NCI-H2196 treated with DMSO at 0.1 percent for 48 hours (cell line): ENCODE results near the gene TMEM198.
A peak's percentile ranks its signal among the peaks of the same experiment; 100 is the strongest.

Experiments used
- DNase-seq: peaks from one replicate; lab custom pipeline; 2025; ENCODE audit not compliant: unreplicated experiment; lab: John Stamatoyannopoulos, UW

TMEM198 gene

DNA sequence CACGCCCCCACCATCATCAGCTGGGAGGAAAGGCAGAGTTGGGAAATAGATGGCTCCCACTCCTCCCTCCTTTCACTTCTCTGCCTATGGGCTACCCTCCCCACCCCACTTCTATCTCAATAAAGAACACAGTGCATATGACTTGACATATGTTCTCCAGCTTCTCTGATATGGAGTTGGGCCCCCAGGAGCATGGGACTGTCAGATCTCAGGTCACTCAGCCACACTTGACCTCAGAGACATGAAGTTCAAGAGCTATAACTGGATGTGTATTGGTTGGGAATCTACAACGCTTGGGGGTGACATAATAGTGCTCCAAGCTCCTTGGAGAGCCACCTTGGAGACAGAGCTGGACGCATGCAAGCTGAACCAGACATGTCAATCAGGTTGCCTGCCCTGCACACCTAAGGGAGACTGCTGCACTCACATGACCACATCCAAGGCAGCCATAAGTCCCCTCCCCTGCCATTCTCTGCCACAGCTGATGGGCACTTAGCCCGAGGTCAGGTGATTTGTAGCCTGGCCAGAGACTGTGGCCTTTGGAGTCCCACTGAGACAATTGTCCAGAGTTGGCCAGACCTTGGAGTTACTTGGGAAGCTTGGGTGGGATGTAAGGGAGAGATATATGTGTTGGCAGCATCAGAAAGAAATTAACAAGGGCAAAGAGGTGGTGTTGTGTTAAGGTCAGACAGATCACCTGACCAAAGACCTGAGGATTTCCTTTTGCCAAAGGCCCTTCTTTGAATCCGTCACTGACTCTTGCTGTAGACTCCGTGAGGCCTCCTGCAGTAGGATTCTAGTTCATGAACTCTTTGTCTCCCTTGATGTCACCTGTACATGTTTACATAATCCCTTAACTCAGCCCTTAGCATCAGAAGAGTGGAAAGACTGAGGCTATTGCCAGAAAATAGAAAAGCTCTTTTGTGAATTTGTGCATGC, 32.0 kb downstream of the TMEM198 start:
- no peak for DNase-seq

DNA sequence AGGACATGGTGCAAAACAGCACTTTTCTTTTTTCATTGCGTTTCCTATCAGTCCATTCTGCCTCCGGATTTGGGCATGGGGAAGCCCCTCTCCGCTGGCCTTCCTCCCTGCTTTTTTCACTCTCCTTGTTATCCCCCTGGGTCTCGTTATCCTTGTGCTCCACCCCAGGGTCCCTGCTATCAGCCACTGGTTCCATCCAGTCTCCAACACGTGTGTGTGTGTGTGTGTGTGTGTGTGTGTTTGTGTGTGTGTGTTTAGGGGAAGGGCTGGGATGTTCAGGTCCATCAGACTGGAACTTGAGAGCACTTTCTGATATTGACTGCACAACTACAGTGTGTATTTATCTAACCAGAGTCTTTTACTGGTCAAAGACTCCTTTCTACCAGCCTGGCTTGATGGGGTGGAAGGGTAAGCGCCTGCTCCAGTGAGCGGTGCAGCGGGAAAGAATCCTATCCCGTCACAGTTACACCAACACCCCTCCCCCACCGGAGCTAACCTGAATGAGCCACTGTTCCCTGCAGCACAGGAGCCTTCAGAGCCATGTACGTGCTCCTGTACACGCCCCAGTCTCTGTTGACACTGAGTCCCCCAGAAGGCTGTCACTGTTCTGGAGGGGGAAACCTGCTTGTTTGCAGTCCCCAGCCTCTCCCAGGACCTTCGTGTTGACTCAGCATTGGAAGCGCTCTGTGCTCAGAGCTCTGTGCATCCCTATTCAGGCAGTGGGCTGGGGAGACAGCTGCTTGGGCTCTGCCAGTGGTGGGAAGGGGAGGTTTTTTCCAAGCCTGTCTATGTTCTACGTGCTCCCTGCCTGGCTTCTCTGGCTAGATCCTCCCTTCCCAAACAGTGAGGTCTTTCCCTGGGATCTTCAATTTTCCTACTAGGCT, 32.9 kb downstream of the TMEM198 start:
- no peak for DNase-seq

DNA sequence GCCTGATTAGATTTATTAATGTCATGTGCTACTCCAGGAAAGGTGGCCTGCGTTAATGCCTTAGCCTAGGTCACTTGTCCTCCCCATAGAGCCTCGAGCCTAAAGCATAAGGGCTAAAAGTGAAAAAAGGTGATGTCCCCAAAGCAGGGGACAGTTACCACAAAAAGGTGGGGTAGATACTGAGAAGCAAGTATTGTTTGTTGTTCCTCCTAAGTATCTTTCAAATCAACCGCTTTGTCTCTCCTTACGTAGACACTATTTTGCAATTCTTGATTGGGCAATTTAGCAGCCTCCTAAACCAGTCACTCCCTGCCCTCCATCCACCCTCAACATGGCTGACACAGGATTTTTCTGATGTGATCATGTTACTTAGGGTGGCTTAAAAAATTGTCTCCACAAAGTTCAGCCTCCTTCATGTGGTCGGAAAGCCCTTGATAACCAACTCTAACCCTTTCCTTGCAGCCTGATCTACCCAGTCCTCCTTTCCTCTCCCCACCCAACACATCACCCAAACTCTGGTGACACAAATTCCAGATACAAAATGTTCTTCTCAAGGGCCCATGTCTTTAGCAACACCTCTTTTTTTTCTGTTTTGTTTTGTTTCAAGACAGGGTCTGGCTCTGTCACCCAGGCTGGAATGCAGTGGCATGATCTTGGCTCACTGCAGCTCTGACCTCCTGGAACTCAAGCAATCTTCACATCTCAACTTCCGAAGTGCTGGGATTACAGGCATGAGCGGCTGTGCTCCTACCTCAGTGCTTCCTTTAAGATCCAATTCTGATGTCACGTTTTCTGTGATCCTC, 35.2 kb downstream of the TMEM198 start:
- DNase-seq = no peak

DNA sequence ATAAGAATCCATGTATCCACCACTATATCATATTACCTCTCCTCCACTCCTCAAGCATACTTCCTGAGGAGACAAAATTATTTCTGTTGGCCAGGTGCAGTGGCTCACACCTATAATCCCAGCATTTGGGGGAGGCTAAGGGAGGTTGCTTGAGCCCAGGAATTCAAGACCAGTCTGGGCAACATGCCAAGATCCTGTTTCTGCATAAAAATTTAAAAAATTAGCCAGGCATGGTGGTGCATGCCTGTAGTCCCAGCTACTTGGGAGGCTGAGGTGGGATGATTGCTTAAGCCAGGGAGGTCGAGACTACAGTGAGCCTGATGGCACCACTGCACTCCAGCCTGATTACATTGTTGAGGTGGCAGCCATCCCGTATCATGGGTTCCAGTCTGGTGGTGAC, 37.5 kb downstream of the TMEM198 start:
- DNase-seq = no peak

DNA sequence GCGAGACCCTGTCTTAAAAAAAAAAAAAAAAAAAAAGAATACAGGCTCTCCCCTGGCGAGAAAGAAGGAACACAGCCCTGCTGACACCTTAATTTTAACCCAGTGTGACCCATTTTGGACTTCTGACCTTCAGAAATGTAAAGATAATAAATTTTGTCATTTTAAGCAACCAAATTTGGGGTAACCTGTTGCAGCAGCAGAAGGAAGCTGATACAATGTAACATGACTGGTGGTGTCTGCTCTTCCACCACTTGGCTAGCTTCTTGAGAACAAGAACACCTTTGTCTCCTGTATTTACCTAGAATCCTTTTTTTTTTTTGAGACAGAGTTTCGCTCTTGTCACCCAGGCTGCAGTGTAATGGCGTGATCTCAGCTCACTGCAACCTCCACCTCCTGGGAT, 47.3 kb downstream of the TMEM198 start:
- no peak for DNase-seq

DNA sequence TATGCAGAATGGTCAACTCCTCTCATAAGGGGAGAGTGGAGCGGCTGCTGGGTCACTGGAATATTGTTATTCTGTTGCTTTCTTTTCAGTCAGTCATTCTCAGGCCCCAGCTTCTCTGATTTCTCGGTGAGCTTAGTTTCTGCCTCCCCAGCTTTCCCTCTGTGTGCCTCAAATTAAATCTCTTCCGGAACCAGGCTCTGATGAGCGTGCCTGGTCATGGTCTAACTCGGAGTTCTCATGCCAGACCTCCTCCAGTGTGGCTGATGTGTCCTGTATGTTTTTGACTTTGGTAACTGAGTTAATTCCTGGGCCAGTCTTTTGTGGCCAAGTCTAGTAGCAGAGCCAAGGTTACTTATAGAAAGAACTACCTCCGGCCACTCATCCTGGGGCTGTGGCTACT, 48.9 kb downstream of the TMEM198 start:
- DNase-seq = no peak

DNA sequence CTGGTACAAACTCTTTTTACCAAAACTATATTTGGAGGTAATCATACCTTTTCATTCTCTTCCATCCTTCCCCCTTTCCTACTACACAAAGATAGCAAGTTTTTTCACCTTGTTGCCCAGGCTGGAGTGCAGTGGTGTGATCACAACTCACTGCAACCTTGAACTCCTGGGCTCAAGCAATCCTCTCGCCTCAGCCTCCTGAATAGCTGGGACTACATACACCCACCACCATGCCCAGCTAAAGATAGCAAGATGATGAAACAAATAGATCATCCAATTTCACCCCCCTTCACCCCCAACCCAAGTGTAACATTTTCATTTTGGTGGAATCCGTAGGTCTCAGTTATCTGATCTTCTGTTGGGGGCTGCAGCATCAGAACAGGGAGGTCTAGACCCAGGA, 49.3 kb downstream of the TMEM198 start:
- no peak for DNase-seq

DNA sequence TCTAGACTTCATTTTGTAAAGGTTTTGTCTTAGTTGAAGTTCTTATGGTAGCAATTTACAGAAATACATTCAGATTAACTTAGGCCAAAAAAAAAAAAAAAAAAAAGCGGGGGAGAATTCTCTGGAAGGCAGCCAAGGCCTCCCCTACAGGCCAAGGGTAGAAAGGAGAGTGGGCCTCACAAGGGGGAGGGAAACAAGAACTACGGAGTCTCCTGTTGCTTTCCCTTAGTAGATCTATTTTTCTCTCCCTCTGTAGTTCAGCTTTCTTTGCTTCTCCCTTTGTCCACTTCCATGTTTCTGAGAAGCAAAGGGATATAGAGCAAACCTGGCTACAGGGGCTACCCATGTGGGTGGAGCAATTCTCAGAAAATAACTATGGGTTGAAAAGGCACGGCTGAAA, 51.4 kb downstream of the TMEM198 start:
- DNase-seq = no peak

DNA sequence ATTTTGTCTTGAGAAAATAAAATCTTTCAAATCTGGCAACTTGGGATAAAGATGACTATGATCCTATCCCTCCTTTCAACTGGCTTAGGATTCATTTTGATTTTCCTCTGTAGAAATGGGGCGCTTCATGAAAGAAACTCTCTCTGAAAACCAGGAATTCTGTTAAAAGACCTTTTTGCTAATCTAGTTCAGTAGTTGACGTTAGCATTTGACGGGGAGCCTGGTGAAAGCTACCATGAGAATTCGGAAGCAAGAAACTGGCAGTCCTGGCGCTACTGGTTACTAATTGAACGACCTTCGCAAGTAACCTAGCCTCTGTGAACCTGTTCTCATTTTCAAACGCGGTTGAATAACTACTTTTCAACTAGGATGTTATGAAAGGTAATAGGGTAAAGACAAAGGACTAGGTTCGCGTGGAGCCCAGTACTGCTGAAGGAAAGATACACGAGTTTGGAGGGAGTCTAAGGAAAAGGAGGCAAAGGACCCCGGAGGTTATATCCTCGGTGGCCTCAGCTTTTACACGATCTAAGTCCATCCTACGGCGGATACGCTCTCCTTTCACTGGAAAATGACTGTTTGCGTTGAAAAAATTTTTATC, 53.2 kb downstream of the TMEM198 start:
- no peak for DNase-seq

DNA sequence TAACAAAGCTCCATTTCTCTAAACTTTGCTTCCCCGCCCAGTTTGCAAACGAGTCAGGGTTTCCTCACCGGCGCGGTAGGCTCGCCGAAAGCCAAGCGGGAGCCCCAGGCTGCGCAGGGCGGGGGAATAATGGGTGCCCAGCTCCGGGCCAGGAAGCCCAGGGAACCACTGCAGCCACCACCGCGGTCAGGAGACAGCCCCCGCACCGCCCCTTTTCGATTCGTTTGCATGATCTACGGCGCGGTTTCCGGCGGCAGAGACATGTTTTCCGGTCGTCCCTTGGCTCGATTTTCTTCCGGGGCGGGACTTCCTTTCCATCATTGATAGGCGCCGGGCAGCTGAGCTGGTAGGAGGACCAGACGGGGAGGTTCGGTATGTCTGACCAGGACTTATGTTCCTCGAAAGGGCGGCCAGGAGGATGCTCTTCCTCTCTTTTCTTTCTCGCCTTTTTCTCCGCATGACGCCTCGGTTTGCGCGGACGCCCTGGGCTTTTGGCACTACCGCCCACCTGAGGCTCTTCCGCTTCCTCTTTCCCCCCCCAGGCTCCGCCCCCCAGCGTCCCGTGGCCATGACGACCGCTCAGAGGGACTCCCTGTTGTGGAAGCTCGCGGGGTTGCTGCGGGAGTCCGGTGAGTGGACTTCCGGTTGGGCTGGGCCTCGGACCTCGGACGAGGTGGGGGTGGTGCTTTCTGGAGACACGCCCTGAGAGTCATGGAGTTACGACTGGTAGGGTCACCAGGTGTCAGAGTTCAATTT, 53.9 kb downstream of the TMEM198 start, which contains the start of gene STK11IP:
Gene STK11IP (plus strand): TSS at position 306 of the 756 bp plus-strand sequence. CDS start 263 bp downstream, at position 569.
- DNase-seq = peak; percentile 97

DNA sequence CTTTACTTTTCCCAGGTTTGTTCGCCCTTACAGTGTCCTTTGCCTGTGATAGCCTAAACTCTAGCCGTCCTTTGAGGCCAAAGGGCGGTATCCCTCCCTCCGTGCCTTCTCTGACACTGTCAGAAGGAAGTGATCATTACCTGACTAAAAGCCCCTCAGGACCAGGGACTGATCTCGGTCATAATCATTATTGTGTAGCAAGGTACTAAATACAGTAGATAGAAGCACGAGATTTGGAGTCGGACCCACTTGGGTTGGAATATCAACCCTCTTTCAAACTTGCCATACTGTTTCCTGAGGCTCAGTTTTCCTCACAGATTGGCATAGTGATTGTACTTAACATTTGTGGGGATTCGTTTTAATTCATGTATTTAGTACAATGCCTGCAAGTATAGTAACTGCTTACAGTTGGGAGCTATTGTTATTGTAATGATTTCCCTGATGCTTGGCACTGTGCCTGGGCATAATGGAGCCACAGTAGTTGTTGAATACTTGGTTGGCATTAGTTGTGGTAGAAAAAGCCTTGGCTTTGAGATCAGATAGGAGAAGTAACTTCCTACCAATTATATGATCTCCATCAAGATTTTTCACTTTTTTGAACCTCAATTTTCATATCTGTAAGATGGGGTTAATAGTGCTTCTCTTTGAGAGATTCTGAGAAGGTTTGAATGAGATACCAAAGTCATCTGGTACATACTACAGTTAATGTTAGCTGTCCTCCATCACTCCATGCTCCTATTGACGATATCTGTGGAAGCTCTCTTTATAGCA, 54.7 kb downstream of the TMEM198 start:
- no peak for DNase-seq
